ENCODE results near the gene PYDC1.
A peak's percentile ranks its signal among the peaks of the same experiment; 100 is the strongest.
"Not testable (repeated sequence)": the region's sequence is repeated elsewhere in the genome, so short reads cannot be mapped to it uniquely, and the experiment has no call there.

The PYDC1 gene

GRCh38 chr16:31215287-31216162 lies 1.4 kb downstream of the PYDC1 start:
- H3K9me3 Mint-ChIP-seq: no peaks in the 10 kb centered on the region
- peaks cover 60% of the 10 kb centered on the region for H3K27me3 Mint-ChIP-seq
- H3K4me3 Mint-ChIP-seq: peak overlapping the region; percentile 61
- DNase-seq (ENCODE audit: low spot score in 2 of 2): no peak
- no peak overlapping the region for H3K27ac Mint-ChIP-seq (ENCODE audit: low read depth)
- peak; percentile 50 for ATAC-seq (replicated peaks; ENCODE audit: extremely low read depth, poor library complexity, severe bottlenecking)
- H3K4me1 Mint-ChIP-seq: peaks cover 23% of the 10 kb centered on the region
- H3K36me3 Mint-ChIP-seq (ENCODE audit: insufficient read depth): no peaks in the 10 kb centered on the region

DNA sequence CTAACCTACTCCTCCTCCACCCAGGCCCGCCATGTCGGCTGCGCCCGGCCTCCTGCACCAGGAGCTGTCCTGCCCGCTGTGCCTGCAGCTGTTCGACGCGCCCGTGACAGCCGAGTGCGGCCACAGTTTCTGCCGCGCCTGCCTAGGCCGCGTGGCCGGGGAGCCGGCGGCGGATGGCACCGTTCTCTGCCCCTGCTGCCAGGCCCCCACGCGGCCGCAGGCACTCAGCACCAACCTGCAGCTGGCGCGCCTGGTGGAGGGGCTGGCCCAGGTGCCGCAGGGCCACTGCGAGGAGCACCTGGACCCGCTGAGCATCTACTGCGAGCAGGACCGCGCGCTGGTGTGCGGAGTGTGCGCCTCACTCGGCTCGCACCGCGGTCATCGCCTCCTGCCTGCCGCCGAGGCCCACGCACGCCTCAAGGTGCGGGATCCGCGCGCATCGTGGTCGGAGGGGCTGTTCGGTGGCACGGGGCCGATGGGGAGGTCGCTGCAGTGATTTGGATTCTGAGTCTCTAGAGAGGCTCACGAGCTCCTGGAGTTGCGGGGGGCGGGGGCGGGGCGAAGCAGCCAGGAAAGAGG lies 2.1 kb downstream of the PYDC1 start:
- H3K36me3 Mint-ChIP-seq (ENCODE audit: insufficient read depth): no peaks in the 10 kb centered on the region
- ATAC-seq (replicated peaks; ENCODE audit: extremely low read depth, poor library complexity, severe bottlenecking) (no peak), DNase-seq (ENCODE audit: low spot score in 2 of 2) (no peak)
- H3K4me1 Mint-ChIP-seq: peaks cover 23% of the 10 kb centered on the region
- peak overlapping the region; percentile 61 for H3K4me3 Mint-ChIP-seq
- no peak overlapping the region for H3K27ac Mint-ChIP-seq (ENCODE audit: low read depth)
- H3K9me3 Mint-ChIP-seq: no peaks in the 10 kb centered on the region
- H3K27me3 Mint-ChIP-seq: peaks cover 57% of the 10 kb centered on the region

GRCh38 chr16:31213877-31214707 lies 2.8 kb downstream of the PYDC1 start, which contains the start of gene TRIM72:
TRIM72 (plus strand) TSS chr16:31214119; CDS start chr16:31214739, 620 bp downstream.
- no peak within 1 kb of the TSS for H3K27ac Mint-ChIP-seq (ENCODE audit: low read depth)
- H3K36me3 Mint-ChIP-seq (ENCODE audit: insufficient read depth): no peaks in the 10 kb centered on the region
- peaks cover 53% of the 10 kb centered on the region for H3K27me3 Mint-ChIP-seq
- ATAC-seq (replicated peaks; ENCODE audit: extremely low read depth, poor library complexity, severe bottlenecking) (no peak), DNase-seq (ENCODE audit: low spot score in 2 of 2) (no peak)
- H3K4me3 Mint-ChIP-seq: peak within 1 kb of the TSS; percentile 61
- no peaks in the 10 kb centered on the region for H3K9me3 Mint-ChIP-seq
- H3K4me1 Mint-ChIP-seq: peaks cover 23% of the 10 kb centered on the region

DNA sequence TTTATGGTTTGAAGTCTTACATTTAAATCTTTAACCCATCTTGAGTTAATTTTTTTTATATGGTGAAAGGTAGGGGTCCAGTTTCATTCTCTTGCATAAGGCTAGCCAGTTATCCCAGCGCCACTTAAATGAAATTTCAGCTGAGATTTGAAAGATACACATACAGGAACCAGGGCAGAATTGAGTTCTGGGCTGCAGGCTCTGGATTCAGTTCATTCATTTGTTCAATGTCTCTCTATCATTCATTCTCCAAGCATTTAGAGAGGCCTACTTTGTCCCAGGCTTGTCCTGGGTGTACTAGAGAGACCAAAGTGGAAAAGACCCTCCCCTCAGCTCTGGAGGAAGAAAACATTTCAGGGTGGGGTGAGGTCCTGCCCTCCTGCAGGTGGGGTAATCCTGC lies 3.6 kb downstream of the PYDC1 start:
- H3K27ac Mint-ChIP-seq (ENCODE audit: low read depth): no peak overlapping the region
- peaks cover 1% of the 10 kb centered on the region for H3K36me3 Mint-ChIP-seq (ENCODE audit: insufficient read depth)
- no peak overlapping the region for H3K4me3 Mint-ChIP-seq
- peaks cover 23% of the 10 kb centered on the region for H3K4me1 Mint-ChIP-seq
- no peaks in the 10 kb centered on the region for H3K9me3 Mint-ChIP-seq
- ATAC-seq (replicated peaks; ENCODE audit: extremely low read depth, poor library complexity, severe bottlenecking) (no peak), DNase-seq (ENCODE audit: low spot score in 2 of 2) (no peak)
- H3K27me3 Mint-ChIP-seq: peaks cover 45% of the 10 kb centered on the region

- H3K36me3 Mint-ChIP-seq (ENCODE audit: insufficient read depth): peaks cover 19% of the 10 kb centered on the region
- DNase-seq (ENCODE audit: low spot score in 2 of 2): no peak
- no peak overlapping the region for H3K4me3 Mint-ChIP-seq
- H3K4me1 Mint-ChIP-seq: peaks cover 15% of the 10 kb centered on the region
- H3K27ac Mint-ChIP-seq (ENCODE audit: low read depth): no peak overlapping the region
- ATAC-seq (replicated peaks; ENCODE audit: extremely low read depth, poor library complexity, severe bottlenecking): no peak
- no peaks in the 10 kb centered on the region for H3K27me3 Mint-ChIP-seq
- no peaks in the 10 kb centered on the region for H3K9me3 Mint-ChIP-seq
These were observed 10.2 kb downstream of the PYDC1 start for GRCh38 chr16:31206776-31207175.

GRCh38 chr16:31204871-31205666 lies 11.9 kb downstream of the PYDC1 start:
- no peak for DNase-seq (ENCODE audit: low spot score in 2 of 2)
- H3K27ac Mint-ChIP-seq (ENCODE audit: low read depth): peak overlapping the region; percentile 77
- H3K4me1 Mint-ChIP-seq: peaks cover 26% of the 10 kb centered on the region
- peaks cover 32% of the 10 kb centered on the region for H3K36me3 Mint-ChIP-seq (ENCODE audit: insufficient read depth)
- ATAC-seq (replicated peaks; ENCODE audit: extremely low read depth, poor library complexity, severe bottlenecking): no peak
- H3K27me3 Mint-ChIP-seq: no peaks in the 10 kb centered on the region
- no peak overlapping the region for H3K4me3 Mint-ChIP-seq
- no peaks in the 10 kb centered on the region for H3K9me3 Mint-ChIP-seq

DNA sequence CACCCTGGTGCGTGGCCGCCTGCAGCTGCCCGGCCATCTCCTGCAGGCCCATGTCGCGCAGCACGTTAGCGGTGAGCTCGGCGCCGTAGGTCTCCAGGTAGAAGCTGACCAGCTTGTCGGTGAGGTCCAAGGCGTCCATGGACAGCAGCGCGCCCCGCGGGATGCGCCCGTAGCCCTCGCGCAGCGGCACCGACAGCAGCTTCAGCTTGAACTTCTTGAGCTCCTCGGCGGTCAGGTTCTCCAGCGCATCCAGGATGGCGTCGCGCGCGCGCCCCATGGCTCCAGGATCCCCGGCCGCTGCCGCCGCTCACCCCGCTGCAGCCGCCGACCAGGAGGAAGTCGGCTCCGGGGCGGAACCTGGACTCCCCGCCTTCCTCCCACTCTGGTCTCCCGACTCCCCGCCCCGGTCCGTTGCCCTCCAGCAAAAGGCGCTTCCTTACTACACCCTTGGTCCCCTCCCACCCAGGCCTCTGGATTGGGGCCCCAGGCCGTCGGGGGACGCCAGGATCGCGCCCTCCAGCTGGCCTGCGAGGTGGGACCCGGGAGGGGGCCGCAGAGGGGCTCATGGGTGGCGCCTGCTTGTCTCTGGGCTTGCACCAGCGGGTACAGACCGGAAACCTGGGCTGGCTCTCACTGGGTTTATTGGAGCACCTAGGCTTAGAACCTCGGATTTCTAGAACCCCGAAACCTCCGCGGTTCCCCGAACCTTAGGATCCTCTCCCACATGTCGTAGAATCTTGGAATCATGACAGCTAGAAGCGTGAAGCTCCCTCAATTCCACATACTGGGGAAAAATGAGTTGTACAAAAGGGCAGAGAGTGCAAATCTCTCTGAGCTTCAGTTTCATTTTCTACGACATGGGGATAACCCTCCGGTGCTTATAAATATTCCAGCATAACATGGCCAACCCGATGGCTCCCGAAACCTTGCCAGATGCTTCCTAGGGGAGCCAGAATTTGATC lies 14.2 kb downstream of the PYDC1 start, which contains the start of gene PYCARD:
TSS of gene PYCARD (minus strand) at position 347 of the 962 bp plus-strand sequence. CDS start at position 277, 70 bp downstream.
- H3K36me3 Mint-ChIP-seq (ENCODE audit: insufficient read depth): peaks cover 34% of the 10 kb centered on the region
- DNase-seq (ENCODE audit: low spot score in 2 of 2) (no peak), ATAC-seq (replicated peaks; ENCODE audit: extremely low read depth, poor library complexity, severe bottlenecking) (peak; percentile 38)
- H3K9me3 Mint-ChIP-seq: no peaks in the 10 kb centered on the region
- H3K27ac Mint-ChIP-seq (ENCODE audit: low read depth): peak within 1 kb of the TSS; percentile 92
- peak within 1 kb of the TSS; percentile 90 for H3K4me3 Mint-ChIP-seq
- no peaks in the 10 kb centered on the region for H3K27me3 Mint-ChIP-seq
- H3K4me1 Mint-ChIP-seq: peaks cover 44% of the 10 kb centered on the region

DNA sequence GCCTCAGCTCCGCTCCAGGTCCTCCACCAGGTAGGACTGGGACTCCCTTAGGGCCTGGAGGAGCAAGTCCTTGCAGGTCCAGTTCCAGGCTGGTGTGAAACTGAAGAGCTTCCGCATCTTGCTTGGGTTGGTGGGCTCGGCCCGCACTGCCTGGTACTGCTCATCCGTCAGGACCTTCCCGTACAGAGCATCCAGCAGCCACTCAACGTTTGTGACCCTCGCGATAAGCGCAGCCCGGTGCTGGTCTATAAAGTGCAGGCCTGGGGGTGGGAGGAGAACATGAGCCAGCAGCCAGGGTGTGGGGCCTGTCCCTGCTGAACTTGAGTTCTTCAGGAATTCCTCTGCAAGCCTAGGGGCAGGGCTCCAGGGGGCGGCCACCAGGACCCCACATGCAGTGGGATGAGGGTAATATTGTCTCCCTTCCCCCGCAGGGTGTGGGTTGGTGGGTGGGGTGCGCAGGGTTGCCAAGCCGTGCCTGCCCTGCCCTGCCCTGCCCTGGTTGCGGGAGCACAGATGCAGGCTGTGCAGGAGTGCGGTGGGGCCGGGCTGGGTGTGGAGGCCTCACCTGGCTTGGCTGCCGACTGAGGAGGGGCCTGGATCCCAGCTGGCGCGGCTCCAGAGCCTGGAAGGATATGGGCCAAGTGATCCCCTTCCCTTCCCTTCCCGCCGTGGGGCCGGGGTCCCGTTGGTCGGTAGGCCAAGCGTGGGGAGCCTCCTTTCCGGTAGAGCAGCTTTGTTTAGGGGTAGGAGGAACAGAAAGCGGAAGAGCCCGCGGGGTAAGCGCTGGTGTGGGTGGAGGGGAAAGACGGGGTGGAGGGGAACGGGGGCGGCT lies 15.1 kb downstream of the PYDC1 start:
- Mint-ChIP-seq H3K4me1 (peaks cover 44% of the 10 kb centered on the region), H3K36me3 (ENCODE audit: insufficient read depth) (peaks cover 38% of the 10 kb centered on the region), H3K9me3 (no peaks in the 10 kb centered on the region), H3K27me3 (no peaks in the 10 kb centered on the region), H3K4me3 (peak overlapping the region; percentile 90), H3K27ac (ENCODE audit: low read depth) (peak overlapping the region; percentile 92)
- ATAC-seq (replicated peaks; ENCODE audit: extremely low read depth, poor library complexity, severe bottlenecking) (peak; percentile 74), DNase-seq (ENCODE audit: low spot score in 2 of 2) (peak in 1 of 2 donors; percentile 32)

DNA sequence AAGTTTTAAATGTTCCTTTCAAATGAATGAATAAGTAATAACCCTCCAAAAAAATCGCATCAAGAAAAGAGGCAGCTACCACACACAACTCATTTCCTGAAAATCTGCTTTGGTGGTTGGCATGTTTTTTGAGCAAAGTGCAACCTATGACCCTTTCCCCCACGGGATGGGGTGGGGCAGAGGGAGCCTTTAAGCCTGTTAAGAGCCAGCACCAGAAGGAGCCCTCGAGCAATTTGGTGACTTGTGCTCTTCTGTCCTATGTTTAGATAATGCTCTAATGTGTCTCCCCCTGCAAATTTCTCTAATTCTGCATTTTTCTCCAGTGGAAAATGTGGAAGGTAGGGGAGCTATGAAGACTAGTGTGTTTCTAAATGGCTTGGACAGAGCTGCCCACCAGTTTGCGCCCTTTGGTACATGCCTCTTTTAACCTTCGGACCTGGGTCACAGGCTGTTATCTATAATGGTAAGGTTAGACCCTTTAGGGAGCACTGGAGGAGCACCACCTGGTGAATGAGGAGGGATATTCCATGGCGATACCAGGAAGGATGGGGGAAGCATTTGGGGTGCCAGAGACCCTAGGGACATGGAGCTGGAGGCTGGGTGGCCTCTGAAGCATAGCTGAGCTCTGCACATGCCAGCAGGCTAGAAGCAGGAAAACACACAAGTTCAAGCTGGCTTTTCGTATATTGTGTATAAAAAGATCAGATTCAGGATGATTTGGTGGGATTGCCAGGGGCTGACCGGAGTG lies 15.9 kb downstream of the PYDC1 start:
- Mint-ChIP-seq H3K9me3 (no peaks in the 10 kb centered on the region), H3K36me3 (ENCODE audit: insufficient read depth) (peaks cover 41% of the 10 kb centered on the region), H3K27me3 (no peaks in the 10 kb centered on the region), H3K27ac (ENCODE audit: low read depth) (peak overlapping the region; percentile 92), H3K4me1 (peaks cover 48% of the 10 kb centered on the region), H3K4me3 (peak overlapping the region; percentile 90)
- DNase-seq (ENCODE audit: low spot score in 2 of 2) (no peak), ATAC-seq (replicated peaks; ENCODE audit: extremely low read depth, poor library complexity, severe bottlenecking) (peak; percentile 41)

DNA sequence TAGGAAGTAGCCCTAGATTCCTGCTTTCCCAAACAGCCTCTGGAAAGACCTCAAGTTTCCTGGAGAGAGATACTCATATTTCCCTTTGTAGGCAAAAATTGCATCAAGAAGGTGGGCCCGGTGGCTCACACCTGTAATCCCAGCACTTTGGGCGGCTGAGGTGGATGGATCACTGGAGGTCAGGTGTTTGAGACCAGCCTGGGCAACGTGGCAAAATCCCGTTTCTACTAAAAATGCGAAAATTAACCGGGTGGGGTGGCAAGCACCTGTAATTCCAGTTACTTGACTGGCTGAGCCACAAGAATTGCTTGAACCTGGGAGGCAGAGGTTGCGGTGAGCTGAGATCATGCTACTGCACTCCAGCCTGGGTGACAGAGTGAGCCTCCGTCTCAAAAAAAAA lies 16.8 kb downstream of the PYDC1 start:
- not testable (repeated sequence) for ATAC-seq (replicated peaks; ENCODE audit: extremely low read depth, poor library complexity, severe bottlenecking); H3K4me3 Mint-ChIP-seq; H3K9me3 Mint-ChIP-seq; DNase-seq (ENCODE audit: low spot score in 2 of 2); H3K27me3 Mint-ChIP-seq
- Mint-ChIP-seq H3K36me3 (ENCODE audit: insufficient read depth) (peaks cover 48% of the 10 kb centered on the region), H3K4me1 (peaks cover 51% of the 10 kb centered on the region), H3K27ac (ENCODE audit: low read depth) (peak overlapping the region; percentile 19)
